GM21360 (cell line): ENCODE data around the gene CD28.
"Not testable (repeated sequence)": the region's sequence is repeated elsewhere in the genome, so short reads cannot be mapped to it uniquely, and the experiment has no call there.

Experiments used
- ATAC-seq: cut with Tn5 transposase; IDR thresholded peaks from one replicate; pipeline ENCODE4 v1.9.1; 2021; ENCODE audit warnings: mild to moderate bottlenecking, moderate library complexity; ENCODE audit not compliant: unreplicated experiment

CD28 gene

GRCh38 chr2:203743441-203743981 lies 37.1 kb downstream of the CD28 start:
- no peak for ATAC-seq

GRCh38 chr2:203744091-203744490 lies 37.7 kb downstream of the CD28 start:
- ATAC-seq: no peak

- ATAC-seq: no peak
Measured at GRCh38 chr2:203745267-203745666, 38.8 kb downstream of the CD28 start.

- ATAC-seq: no peak
Measured at GRCh38 chr2:203748331-203749126, 42.1 kb downstream of the CD28 start.

- no peak for ATAC-seq
Measured at GRCh38 chr2:203750346-203751068, 44.1 kb downstream of the CD28 start.

GRCh38 chr2:203751685-203752271 lies 45.3 kb downstream of the CD28 start:
- ATAC-seq: no peak

- no peak for ATAC-seq
Measured at GRCh38 chr2:203756161-203756560, 49.7 kb downstream of the CD28 start.

- ATAC-seq: no peak
Measured at GRCh38 chr2:203758841-203759689, 52.6 kb downstream of the CD28 start.

GRCh38 chr2:203759690-203760365 lies 53.4 kb downstream of the CD28 start:
- no peak for ATAC-seq

- ATAC-seq: no peak
Measured at GRCh38 chr2:203761121-203761520, 54.7 kb downstream of the CD28 start.

GRCh38 chr2:203763241-203763937 lies 57.0 kb downstream of the CD28 start:
- no peak for ATAC-seq

- ATAC-seq: no peak
Measured at GRCh38 chr2:203763938-203764664, 57.7 kb downstream of the CD28 start.

GRCh38 chr2:203772456-203773165 lies 66.2 kb downstream of the CD28 start:
- ATAC-seq: no peak

GRCh38 chr2:203774760-203775159 lies 68.3 kb downstream of the CD28 start:
- ATAC-seq: no peak

GRCh38 chr2:203775684-203776083 lies 69.2 kb downstream of the CD28 start:
- ATAC-seq: no peak

- no peak for ATAC-seq
Measured at GRCh38 chr2:203777030-203777429, 70.6 kb downstream of the CD28 start.

- ATAC-seq: not testable (repeated sequence)
Measured at GRCh38 chr2:203779477-203780073, 73.1 kb downstream of the CD28 start.

- no peak for ATAC-seq
Measured at GRCh38 chr2:203780231-203780630, 73.8 kb downstream of the CD28 start.
